ENCODE results near the gene SLC46A3. TPM values are rescaled to one million over a fixed set of nuclear protein-coding genes. Genes with fewer than 3 reads are reported as not detected.

SLC46A3 gene, protein sequence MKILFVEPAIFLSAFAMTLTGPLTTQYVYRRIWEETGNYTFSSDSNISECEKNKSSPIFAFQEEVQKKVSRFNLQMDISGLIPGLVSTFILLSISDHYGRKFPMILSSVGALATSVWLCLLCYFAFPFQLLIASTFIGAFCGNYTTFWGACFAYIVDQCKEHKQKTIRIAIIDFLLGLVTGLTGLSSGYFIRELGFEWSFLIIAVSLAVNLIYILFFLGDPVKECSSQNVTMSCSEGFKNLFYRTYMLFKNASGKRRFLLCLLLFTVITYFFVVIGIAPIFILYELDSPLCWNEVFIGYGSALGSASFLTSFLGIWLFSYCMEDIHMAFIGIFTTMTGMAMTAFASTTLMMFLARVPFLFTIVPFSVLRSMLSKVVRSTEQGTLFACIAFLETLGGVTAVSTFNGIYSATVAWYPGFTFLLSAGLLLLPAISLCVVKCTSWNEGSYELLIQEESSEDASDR
- total RNA-seq (10 to 100 TPM in 1 of 2 donors, 1 to 10 TPM in 1; 6.7 to 15.1 TPM), polyA plus RNA-seq (1 to 10 TPM; 7.6 to 9.3 TPM)
- long read RNA-seq, donor 1, transcript SLC46A3-201 (6 exons, 3,173 nt): major isoform, 6 of 15 reads
- long read RNA-seq, donor 1, transcript SLC46A3-202 (7 exons, 2,121 nt): major isoform, 6 of 15 reads
- long read RNA-seq, donor 1, partial matches to known transcripts: 0 of 15 reads
- long read RNA-seq, donor 1, other reads (novel, unspliced or antisense): 3 of 15 reads
- long read RNA-seq, donor 2, transcript SLC46A3-201 (6 exons, 3,173 nt): major isoform, 9 of 13 reads
- long read RNA-seq, donor 2, partial matches to known transcripts: 1 of 13 reads
- long read RNA-seq, donor 2, other reads (novel, unspliced or antisense): 2 of 13 reads

DNA sequence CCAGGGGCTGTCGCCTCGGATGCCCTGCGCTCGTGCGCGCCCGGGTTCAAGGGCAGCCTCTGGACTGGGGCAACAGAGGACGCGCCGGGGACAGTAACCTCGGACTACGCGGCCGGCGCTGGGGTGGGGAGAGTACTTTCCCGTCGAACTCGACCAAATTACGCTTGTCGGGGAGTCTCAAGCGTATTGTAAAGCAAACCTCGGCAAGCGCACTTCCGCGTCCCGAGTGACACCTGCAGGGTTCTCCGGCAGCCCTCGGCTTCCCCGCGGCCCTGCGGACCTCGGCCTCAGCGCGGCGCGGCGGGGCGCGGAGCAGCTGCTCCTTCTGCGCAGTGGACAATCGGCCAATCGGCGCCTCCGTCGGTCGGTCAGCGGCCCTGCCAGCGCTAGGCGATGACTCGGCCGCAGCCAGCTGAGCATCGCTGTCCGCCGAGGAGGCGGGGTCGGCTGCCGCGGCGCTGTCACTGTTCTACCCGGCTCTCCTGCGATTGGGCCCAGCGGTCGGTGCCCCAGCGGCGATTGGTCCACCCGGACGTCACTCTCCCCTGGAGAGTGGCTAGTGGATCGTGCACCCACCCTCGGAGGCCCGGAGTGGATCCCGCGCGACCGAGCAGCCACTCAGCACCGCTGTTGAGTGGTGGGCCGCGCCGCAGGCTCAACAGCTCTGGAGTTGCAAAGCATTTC is at the start of gene SLC46A3:
SLC46A3 (minus strand) TSS at position 428 of the 684 bp plus-strand sequence. CDS start 972 bp downstream, outside the sequence.
- Histone ChIP-seq H3K36me3 (ENCODE audit: control insufficient read depth in 1 of 2, insufficient read depth in 2 of 2, low read length in 1 of 2) (no peaks in the 10 kb centered on the region), H3K27me3 (ENCODE audit: control insufficient read depth in 1 of 2, insufficient read depth in 2 of 2, low read length in 1 of 2) (no peaks in the 10 kb centered on the region), H3K9me3 (ENCODE audit: control insufficient read depth, low read length) (no peaks in the 10 kb centered on the region), H3K4me3 (ENCODE audit: low read length in 2 of 2) (peak within 1 kb of the TSS; percentile 45 to 49), H3K27ac (ENCODE audit: low read depth in 1 of 2, low read length in 2 of 2) (peak within 1 kb of the TSS in 1 of 2 donors; percentile 97), H3K4me1 (ENCODE audit: control insufficient read depth in 1 of 2, insufficient read depth in 2 of 2, low read length in 2 of 2) (no peaks in the 10 kb centered on the region)
- DNase-seq (peak; percentile 100), ATAC-seq (ENCODE audit: low FRiP score) (peak; percentile 99)
- 0% methylated on average over 78 of the region's 78 CpGs for WGBS, 2 donors
- intact Hi-C loops (cut with DNase I): loop anchor here (2.0 to 10.0 kb wide), 3 partner anchors 34 to 78 kb away; no protein-coding TSS in a partner anchor

DNA sequence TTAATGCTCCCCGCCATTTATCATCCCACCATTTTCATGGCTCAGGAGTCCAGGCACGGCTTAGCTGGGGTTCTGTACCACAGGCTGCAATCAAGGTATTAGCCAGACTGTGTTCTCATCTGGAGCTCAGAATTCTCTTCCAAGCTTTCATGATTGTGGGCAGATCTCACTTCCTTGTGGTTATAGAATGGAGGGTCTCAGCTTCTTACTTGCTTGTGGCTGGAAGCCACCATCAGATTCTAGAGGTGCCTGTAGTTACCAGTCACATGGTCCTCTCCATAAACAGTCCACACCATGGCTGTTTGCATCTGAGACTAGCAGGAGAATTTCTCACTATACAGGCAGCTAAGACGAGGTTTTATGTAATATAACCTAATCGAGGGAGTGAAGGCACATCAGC is 45.1 kb upstream of the SLC46A3 start:
- intact Hi-C loops (cut with DNase I): no loop called here
- Histone ChIP-seq H3K4me1 (ENCODE audit: control insufficient read depth in 1 of 2, insufficient read depth in 2 of 2, low read length in 2 of 2) (no peaks in the 10 kb centered on the region), H3K27me3 (ENCODE audit: control insufficient read depth in 1 of 2, insufficient read depth in 2 of 2, low read length in 1 of 2) (no peaks in the 10 kb centered on the region), H3K36me3 (ENCODE audit: control insufficient read depth in 1 of 2, insufficient read depth in 2 of 2, low read length in 1 of 2) (no peaks in the 10 kb centered on the region), H3K27ac (ENCODE audit: low read depth in 1 of 2, low read length in 2 of 2) (no peak overlapping the region), H3K9me3 (ENCODE audit: control insufficient read depth, low read length) (no peaks in the 10 kb centered on the region), H3K4me3 (ENCODE audit: low read length in 2 of 2) (no peak overlapping the region)
- 87 to 90% methylated on average over 4 of the region's 4 CpGs for WGBS, 2 donors
- DNase-seq (no peak), ATAC-seq (ENCODE audit: low FRiP score) (no peak)

DNA sequence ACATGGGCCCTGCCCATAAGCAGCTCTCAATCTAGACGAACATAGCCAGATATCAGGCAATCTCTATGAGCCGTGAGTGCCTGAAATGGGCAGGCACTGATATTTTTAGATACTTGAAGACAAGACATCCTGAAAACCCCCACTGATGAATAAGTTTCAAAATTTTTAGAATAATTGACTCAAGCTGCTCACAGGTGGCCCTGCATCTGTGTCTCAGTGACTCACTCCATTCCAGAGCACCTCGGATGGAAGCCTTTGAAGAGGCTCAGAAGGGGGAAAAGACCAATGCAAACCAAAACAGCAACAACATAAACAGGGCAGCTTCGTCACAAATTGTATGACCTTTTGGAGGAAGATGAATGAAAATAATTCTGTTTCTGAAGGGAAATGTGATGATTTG is 42.8 kb upstream of the SLC46A3 start:
- intact Hi-C loops (cut with DNase I): no loop called here
- Histone ChIP-seq H3K4me3 (ENCODE audit: low read length in 2 of 2) (no peak overlapping the region), H3K9me3 (ENCODE audit: control insufficient read depth, low read length) (no peaks in the 10 kb centered on the region), H3K36me3 (ENCODE audit: control insufficient read depth in 1 of 2, insufficient read depth in 2 of 2, low read length in 1 of 2) (no peaks in the 10 kb centered on the region), H3K4me1 (ENCODE audit: control insufficient read depth in 1 of 2, insufficient read depth in 2 of 2, low read length in 2 of 2) (no peaks in the 10 kb centered on the region), H3K27ac (ENCODE audit: low read depth in 1 of 2, low read length in 2 of 2) (no peak overlapping the region), H3K27me3 (ENCODE audit: control insufficient read depth in 1 of 2, insufficient read depth in 2 of 2, low read length in 1 of 2) (no peaks in the 10 kb centered on the region)
- WGBS, 2 donors: 85 to 88% methylated on average over 4 of the region's 4 CpGs
- ATAC-seq (ENCODE audit: low FRiP score) (no peak), DNase-seq (no peak)

DNA sequence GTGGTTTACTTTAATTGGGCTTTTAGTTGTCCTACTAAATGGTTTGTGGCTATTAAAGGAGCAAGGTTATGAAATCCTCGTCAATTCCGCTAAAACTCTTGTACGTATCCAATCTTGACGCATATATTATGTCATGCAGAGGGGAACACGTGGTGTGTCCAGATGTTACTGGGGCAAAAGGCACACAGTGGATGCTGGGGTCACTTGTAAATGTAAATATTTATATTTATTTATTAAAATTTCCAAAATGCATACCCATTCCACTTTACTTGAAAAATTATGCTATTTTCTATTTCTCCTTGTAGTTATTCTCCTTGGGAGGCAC is 36.7 kb upstream of the SLC46A3 start:
- ATAC-seq (ENCODE audit: low FRiP score) (no peak), DNase-seq (no peak)
- no peaks in the 10 kb centered on the region for H3K9me3 ChIP-seq (ENCODE audit: control insufficient read depth, low read length)
- H3K4me3 ChIP-seq (ENCODE audit: low read length in 2 of 2): no peak overlapping the region
- H3K4me1 ChIP-seq (ENCODE audit: control insufficient read depth in 1 of 2, insufficient read depth in 2 of 2, low read length in 2 of 2): no peaks in the 10 kb centered on the region
- no peaks in the 10 kb centered on the region for H3K36me3 ChIP-seq (ENCODE audit: control insufficient read depth in 1 of 2, insufficient read depth in 2 of 2, low read length in 1 of 2)
- 89% methylated on average over 5 of the region's 5 CpGs for WGBS, 2 donors
- intact Hi-C loops (cut with DNase I): no loop called here
- no peaks in the 10 kb centered on the region for H3K27me3 ChIP-seq (ENCODE audit: control insufficient read depth in 1 of 2, insufficient read depth in 2 of 2, low read length in 1 of 2)
- no peak overlapping the region for H3K27ac ChIP-seq (ENCODE audit: low read depth in 1 of 2, low read length in 2 of 2)

DNA sequence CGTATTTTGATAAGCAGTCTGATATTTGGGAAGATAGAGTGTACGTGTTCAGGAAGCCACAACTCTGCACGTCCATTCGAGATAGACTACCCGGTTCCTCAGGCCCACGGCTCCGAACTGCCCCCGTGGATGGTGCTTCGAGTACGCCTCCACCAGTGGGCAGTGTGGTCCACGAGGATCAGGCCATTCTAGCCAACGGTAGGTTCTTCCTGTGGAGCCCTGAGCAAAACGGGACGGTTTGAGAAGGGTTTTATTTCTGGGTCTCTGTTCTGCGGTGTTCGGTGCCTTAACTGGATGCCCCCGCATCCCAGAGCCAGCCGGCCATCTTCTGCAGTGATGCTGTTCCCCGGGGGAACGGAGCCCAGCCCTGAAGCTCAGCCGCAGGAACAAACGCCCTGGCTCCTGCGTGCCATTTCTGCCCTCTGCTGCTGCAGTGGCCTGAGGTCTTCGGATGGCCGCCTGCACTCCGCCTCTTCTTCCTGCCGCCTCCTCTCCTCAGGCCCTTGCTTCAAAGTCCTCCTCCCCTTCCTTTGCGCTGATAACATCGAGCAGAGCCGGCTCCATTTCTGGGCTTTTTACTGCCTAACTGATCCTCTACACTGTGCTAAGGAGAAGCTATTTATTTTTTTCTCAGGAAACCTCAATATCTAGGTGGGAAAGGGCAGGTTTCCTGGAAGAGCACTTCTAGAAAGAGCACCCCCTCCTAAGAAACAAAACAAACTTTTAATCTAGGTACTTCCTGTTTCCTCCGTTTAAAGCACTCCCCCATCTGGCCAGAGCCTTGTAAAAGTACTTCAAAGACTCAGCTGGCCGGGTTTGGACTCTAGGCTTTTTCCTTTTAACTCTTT is 36.2 kb upstream of the SLC46A3 start:
- H3K27me3 ChIP-seq (ENCODE audit: control insufficient read depth in 1 of 2, insufficient read depth in 2 of 2, low read length in 1 of 2): no peaks in the 10 kb centered on the region
- DNase-seq: no peak
- H3K36me3 ChIP-seq (ENCODE audit: control insufficient read depth in 1 of 2, insufficient read depth in 2 of 2, low read length in 1 of 2): no peaks in the 10 kb centered on the region
- H3K27ac ChIP-seq (ENCODE audit: low read depth in 1 of 2, low read length in 2 of 2): no peak overlapping the region
- intact Hi-C loops (cut with DNase I): loop anchor here (5.0 kb wide), 2 partner anchors 37 to 38 kb away; partner anchors contain the start of gene SLC46A3 (in 2 of the 2)
- no peaks in the 10 kb centered on the region for H3K9me3 ChIP-seq (ENCODE audit: control insufficient read depth, low read length)
- 84 to 88% methylated on average over 32 of the region's 32 CpGs for WGBS, 2 donors
- peak; percentile 65 for ATAC-seq (ENCODE audit: low FRiP score)
- no peaks in the 10 kb centered on the region for H3K4me1 ChIP-seq (ENCODE audit: control insufficient read depth in 1 of 2, insufficient read depth in 2 of 2, low read length in 2 of 2)
- H3K4me3 ChIP-seq (ENCODE audit: low read length in 2 of 2): no peak overlapping the region

DNA sequence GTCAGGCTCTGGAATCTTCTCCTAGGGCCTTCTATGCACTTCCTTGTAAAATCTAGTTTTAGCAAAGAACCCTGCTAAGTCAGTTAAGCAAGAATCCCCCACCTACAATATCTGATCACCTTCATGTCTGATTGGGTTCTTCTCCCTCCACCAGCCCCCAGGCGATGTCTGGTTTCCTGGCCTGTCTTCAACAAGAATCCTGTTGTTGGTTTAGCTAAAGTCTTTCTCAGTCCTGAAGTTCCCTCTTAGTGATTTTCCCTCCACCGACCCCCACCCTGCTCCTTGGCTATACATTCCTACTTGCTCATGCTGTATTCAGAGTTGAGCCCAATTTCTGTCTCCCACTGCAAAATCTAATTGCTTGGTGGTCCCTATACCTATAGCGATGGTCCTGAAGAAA is 35.2 kb upstream of the SLC46A3 start:
- Histone ChIP-seq H3K9me3 (ENCODE audit: control insufficient read depth, low read length) (no peaks in the 10 kb centered on the region), H3K4me3 (ENCODE audit: low read length in 2 of 2) (no peak overlapping the region), H3K36me3 (ENCODE audit: control insufficient read depth in 1 of 2, insufficient read depth in 2 of 2, low read length in 1 of 2) (no peaks in the 10 kb centered on the region), H3K27ac (ENCODE audit: low read depth in 1 of 2, low read length in 2 of 2) (peak overlapping the region in 1 of 2 donors; percentile 16), H3K4me1 (ENCODE audit: control insufficient read depth in 1 of 2, insufficient read depth in 2 of 2, low read length in 2 of 2) (no peaks in the 10 kb centered on the region), H3K27me3 (ENCODE audit: control insufficient read depth in 1 of 2, insufficient read depth in 2 of 2, low read length in 1 of 2) (no peaks in the 10 kb centered on the region)
- ATAC-seq (ENCODE audit: low FRiP score) (no peak), DNase-seq (no peak)
- 80 to 88% methylated on average over 3 of the region's 3 CpGs for WGBS, 2 donors
- intact Hi-C loops (cut with DNase I): loop anchor here (2.0 to 5.0 kb wide), 3 partner anchors 37 to 39 kb away; partner anchors contain the start of gene SLC46A3 (in 2 of the 2)

DNA sequence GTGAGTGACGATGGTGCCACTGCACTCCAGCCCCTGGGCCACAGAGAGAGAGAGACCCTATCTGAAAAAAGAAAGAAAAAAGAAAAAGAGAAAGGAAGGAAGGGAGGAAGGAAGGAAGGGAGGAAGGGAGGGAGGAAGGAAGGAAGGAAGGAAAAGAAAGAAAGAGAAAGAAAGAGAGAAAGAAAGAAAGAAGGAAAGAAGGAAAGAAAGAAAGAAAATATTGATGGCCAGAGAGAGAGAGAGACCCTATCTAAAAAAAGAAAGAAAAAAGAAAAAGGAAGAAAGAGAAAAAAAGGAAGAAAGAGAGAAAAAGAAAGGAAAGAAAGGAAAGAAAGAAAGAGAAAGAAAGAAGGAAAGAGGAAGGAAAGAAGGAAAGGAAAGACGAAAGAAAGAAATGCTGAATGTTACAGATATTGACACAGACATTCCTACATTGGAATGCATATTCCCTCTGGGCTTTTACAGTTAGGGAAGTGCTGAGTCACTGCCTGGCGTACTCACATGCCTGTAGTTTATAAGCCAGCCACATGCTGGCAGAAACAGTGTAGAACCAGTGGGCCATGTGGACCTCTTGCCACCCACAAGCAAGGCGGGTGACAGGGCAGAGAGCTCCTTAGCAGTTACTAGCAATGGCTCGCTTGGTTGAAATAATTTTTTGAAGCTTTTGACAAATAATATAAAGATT is 34.6 kb upstream of the SLC46A3 start:
- no peaks in the 10 kb centered on the region for H3K4me1 ChIP-seq (ENCODE audit: control insufficient read depth in 1 of 2, insufficient read depth in 2 of 2, low read length in 2 of 2)
- intact Hi-C loops (cut with DNase I): loop anchor here (2.0 to 5.0 kb wide), 3 partner anchors 36 to 39 kb away; partner anchors contain the start of gene SLC46A3 (in 2 of the 2)
- peak; percentile 86 for ATAC-seq (ENCODE audit: low FRiP score)
- 16 to 17% methylated on average over 5 of the region's 5 CpGs for WGBS, 2 donors
- no peaks in the 10 kb centered on the region for H3K9me3 ChIP-seq (ENCODE audit: control insufficient read depth, low read length)
- no peaks in the 10 kb centered on the region for H3K36me3 ChIP-seq (ENCODE audit: control insufficient read depth in 1 of 2, insufficient read depth in 2 of 2, low read length in 1 of 2)
- no peaks in the 10 kb centered on the region for H3K27me3 ChIP-seq (ENCODE audit: control insufficient read depth in 1 of 2, insufficient read depth in 2 of 2, low read length in 1 of 2)
- no peak overlapping the region for H3K4me3 ChIP-seq (ENCODE audit: low read length in 2 of 2)
- DNase-seq: peak; percentile 79 to 86
- peak overlapping the region in 1 of 2 donors; percentile 82 for H3K27ac ChIP-seq (ENCODE audit: low read depth in 1 of 2, low read length in 2 of 2)

All from aorta (tissue), 5 donors.